Activated naive CD4-positive, alpha-beta T cell treated with anti-CD3 and anti-CD28 coated beads, Interleukin-2, amount 10 ng/mL, durations not matched to agents 7 days and 5 days (primary cell): ENCODE data around the gene UFL1.
"Not testable (repeated sequence)": the region's sequence is repeated elsewhere in the genome, so short reads cannot be mapped to it uniquely, and the experiment has no call there.

Experiments used
- CTCF ChIA-PET: fragments of 350-600 bp; sonication (Branson Sonifier 250); formaldehyde crosslinking; loops from one replicate; lab custom pipeline; 2021; ENCODE audit warnings: antibody characterized with exemption; lab: Charles Lee
- DNase-seq: peaks from one replicate; pipeline ENCODE4 v3.0.0-alpha.2; 2020
- H3K27ac Mint-ChIP-seq: one replicate; pipeline ENCODE4 v1.8.0; 2021; ENCODE audit warnings: mild to moderate bottlenecking, moderate library complexity, mixed read lengths
- H3K27me3 Mint-ChIP-seq: one replicate; pipeline ENCODE4 v1.8.0; 2021; ENCODE audit warnings: mild to moderate bottlenecking, mixed read lengths
- H3K36me3 Mint-ChIP-seq: one replicate; pipeline ENCODE4 v1.8.0; 2021; ENCODE audit warnings: mixed read lengths
- H3K4me1 Mint-ChIP-seq: one replicate; pipeline ENCODE4 v1.8.0; 2021; ENCODE audit warnings: mixed read lengths
- H3K4me3 Mint-ChIP-seq: one replicate; pipeline ENCODE4 v1.8.0; 2021; ENCODE audit warnings: mild to moderate bottlenecking, moderate library complexity, mixed read lengths
- H3K9me3 Mint-ChIP-seq: one replicate; pipeline ENCODE4 v1.8.0; 2021; ENCODE audit warnings: mixed read lengths

UFL1 gene

DNA sequence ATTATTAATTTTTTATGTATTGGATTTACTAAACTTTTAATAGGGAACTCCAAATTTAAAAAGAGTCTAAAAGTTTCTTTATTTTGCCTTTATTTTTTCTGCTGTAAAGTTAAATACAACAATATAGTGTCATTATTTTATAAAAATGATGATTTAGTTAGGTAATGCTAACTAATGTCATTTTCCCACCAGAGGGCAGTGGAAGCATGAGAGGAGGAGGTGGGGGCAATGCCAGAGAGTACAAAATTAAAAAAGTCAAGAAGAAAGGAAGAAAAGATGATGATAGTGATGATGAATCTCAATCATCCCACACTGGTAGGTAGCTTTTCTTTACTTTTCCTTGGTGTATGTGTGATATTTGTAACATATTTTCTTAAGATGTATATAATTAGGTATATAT lies 21.1 kb downstream of the UFL1 start:
- CTCF ChIA-PET = interaction anchor here (1.2 kb wide), 1 partner anchor 10 kb away, joined by 4 read pairs; no protein-coding TSS in a partner anchor
- no peaks in the 10 kb centered on the region for H3K4me1 Mint-ChIP-seq
- no peaks in the 10 kb centered on the region for H3K9me3 Mint-ChIP-seq
- H3K27me3 Mint-ChIP-seq = no peaks in the 10 kb centered on the region
- H3K27ac Mint-ChIP-seq = no peak overlapping the region
- no peak for DNase-seq
- no peak overlapping the region for H3K4me3 Mint-ChIP-seq
- peaks cover 40% of the 10 kb centered on the region for H3K36me3 Mint-ChIP-seq

DNA sequence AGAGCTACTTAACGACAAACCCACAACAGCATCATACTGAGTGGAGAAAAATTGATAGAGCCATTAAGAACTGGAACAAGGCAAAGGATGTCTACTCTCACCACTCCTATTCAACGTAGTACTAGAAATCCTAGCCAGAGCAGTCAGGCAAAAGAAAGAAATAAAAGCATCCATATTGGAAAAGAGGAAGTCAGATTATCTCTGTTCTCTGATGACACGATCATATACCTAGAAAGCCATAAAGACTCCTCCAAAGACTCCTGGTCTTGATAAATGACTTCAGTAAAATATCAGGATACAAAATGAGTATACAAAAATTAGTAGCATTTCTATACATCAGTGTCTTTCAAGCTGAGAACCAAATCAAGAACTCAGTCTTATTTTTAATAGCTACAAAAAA lies 24.3 kb downstream of the UFL1 start:
- Mint-ChIP-seq H3K27ac (no peak overlapping the region), H3K9me3 (no peaks in the 10 kb centered on the region), H3K4me1 (no peaks in the 10 kb centered on the region), H3K27me3 (no peaks in the 10 kb centered on the region), H3K36me3 (peaks cover 42% of the 10 kb centered on the region), H3K4me3 (no peak overlapping the region)
- DNase-seq = no peak
- CTCF ChIA-PET = interaction anchor here (1.1 kb wide), 1 partner anchor 47 kb away, joined by 3 read pairs; no protein-coding TSS in a partner anchor

DNA sequence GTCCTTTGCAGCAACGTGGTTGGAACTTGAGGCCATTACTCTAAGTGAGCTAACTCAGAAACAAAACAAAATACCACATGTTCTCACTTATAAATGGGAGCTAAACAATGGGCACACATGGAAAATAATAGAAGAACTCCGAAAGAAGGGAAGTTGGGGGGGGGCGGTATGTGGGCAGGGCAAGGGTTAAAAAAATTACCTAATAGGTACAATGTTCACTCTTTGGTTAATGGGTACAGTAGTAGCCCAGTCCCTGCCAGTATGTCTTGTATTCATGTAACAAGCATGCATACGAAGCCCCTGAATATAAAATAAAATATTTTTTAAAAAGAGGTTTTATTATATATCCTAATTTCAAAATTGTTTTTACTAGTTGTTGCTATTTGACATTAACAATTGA lies 26.0 kb downstream of the UFL1 start:
- DNase-seq = no peak
- CTCF ChIA-PET = no interaction called here
- Mint-ChIP-seq H3K9me3 (no peaks in the 10 kb centered on the region), H3K4me1 (no peaks in the 10 kb centered on the region), H3K4me3 (no peak overlapping the region), H3K27me3 (no peaks in the 10 kb centered on the region), H3K36me3 (peaks cover 50% of the 10 kb centered on the region), H3K27ac (no peak overlapping the region)

- Mint-ChIP-seq H3K9me3 (no peaks in the 10 kb centered on the region), H3K4me1 (no peaks in the 10 kb centered on the region), H3K27me3 (no peaks in the 10 kb centered on the region), H3K36me3 (peaks cover 46% of the 10 kb centered on the region), H3K27ac (no peak overlapping the region), H3K4me3 (no peak overlapping the region)
- DNase-seq = no peak
- CTCF ChIA-PET = no interaction called here
Measured at GRCh38 chr6:96554558-96554957, 33.0 kb downstream of the UFL1 start.

- Mint-ChIP-seq H3K27me3 (peaks cover 12% of the 10 kb centered on the region), H3K36me3 (peaks cover 13% of the 10 kb centered on the region)
- H3K9me3 Mint-ChIP-seq, CTCF ChIA-PET, H3K4me3 Mint-ChIP-seq, H3K27ac Mint-ChIP-seq, H3K4me1 Mint-ChIP-seq, DNase-seq: not testable (repeated sequence)
Measured at GRCh38 chr6:96559740-96560139, 38.1 kb downstream of the UFL1 start.

DNA sequence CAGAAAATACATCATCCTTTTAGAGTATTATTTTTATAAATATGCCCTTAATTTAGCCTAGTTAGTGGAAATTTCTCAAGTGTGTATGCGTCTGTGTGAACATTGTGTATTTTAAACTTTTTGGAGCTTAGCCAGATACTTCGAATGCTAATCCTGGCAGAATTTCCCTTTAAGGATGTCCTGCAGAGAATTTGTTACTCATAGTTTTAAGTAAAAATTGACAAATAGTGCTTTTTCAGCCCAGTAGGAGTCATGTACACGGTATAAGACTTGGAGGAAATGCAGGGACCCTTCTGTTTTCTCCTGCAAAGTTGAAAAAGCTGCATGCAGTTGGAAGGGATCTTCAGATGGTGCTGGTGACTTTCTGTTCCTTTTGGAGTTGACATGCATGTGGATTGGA lies 41.3 kb downstream of the UFL1 start, which contains the start of gene FHL5:
TSS of gene FHL5 (plus strand) at position 243 of the 400 bp plus-strand sequence. CDS start 40,486 bp downstream, outside the sequence.
- H3K27ac Mint-ChIP-seq = no peak within 1 kb of the TSS
- DNase-seq = no peak
- CTCF ChIA-PET = no interaction called here

DNA sequence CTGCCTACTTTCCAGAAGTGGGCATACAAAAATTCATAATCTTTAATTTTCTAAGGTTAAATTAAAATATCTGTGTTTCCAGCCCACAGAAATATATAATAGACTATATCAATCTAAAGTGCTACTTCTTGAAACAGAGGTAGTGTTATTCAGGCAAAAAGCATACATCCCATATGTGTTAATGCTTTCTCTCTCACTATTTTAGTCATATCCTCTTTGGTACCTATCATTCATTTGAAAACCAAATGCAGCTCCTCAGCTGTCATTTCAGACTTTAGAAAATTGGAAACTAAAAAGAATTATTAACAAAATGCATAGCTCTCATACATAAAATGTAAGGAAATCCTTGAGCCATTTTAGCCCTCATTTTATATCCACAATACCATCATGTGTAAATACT lies 42.2 kb downstream of the UFL1 start:
- H3K4me1 Mint-ChIP-seq = no peaks in the 10 kb centered on the region

More for the DNA sequence above, 41.3 kb downstream of the UFL1 start, which contains the start of gene FHL5:
- Mint-ChIP-seq H3K4me1 (no peaks in the 10 kb centered on the region), H3K36me3 (no peaks in the 10 kb centered on the region), H3K27me3 (peaks cover 12% of the 10 kb centered on the region), H3K4me3 (no peak within 1 kb of the TSS), H3K9me3 (no peaks in the 10 kb centered on the region)

GRCh38 chr6:96570053-96570452 lies 48.4 kb downstream of the UFL1 start:
- Mint-ChIP-seq H3K4me1 (no peaks in the 10 kb centered on the region), H3K9me3 (peaks cover 11% of the 10 kb centered on the region), H3K4me3 (no peak overlapping the region), H3K36me3 (no peaks in the 10 kb centered on the region), H3K27ac (no peak overlapping the region), H3K27me3 (peaks cover 8% of the 10 kb centered on the region)
- no peak for DNase-seq
- CTCF ChIA-PET = no interaction called here

More for the DNA sequence above, 42.2 kb downstream of the UFL1 start:
- CTCF ChIA-PET = no interaction called here
- Mint-ChIP-seq H3K27me3 (peaks cover 12% of the 10 kb centered on the region), H3K4me3 (no peak overlapping the region), H3K27ac (no peak overlapping the region), H3K36me3 (no peaks in the 10 kb centered on the region), H3K9me3 (no peaks in the 10 kb centered on the region)
- DNase-seq = no peak

DNA sequence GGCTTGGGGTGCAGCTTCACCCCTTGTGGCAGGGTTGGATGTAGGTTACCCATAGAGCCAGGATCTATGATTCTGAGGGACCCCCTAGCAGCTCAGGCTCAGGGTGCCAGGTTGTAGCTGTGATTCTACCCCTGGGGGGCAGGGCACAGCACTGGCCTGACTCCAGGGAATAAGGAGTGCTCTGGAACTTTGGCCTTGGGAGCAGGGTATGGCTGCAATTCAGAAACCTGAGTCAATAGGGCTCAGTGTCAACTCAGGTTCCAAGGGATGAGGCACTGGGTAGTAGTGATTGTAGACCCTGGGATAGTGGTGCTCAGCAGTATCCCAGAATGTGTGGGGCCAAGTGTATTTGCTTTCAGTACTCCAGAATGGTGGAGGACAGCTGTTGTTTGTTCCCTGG lies 49.9 kb downstream of the UFL1 start:
- peaks cover 8% of the 10 kb centered on the region for H3K27me3 Mint-ChIP-seq
- peaks cover 11% of the 10 kb centered on the region for H3K9me3 Mint-ChIP-seq

DNA sequence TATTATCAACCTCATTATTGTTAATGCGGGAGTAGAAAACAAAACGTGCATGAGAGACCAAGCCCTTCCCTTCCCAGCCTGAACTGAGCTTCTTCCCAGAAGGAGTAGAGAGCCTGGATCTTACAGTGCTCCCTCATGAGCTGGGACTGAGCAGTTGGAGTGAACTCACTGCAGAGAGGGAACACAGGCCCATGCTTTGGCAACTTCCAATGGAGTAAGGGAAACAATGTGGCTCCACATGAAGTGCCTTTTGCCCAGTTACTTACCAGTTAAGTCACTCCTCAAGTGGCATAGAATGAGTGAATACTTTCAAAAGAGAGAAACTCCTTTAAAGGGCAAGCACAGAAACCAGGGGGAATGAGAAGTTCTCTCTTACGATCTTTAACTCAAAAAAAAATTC lies 53.8 kb downstream of the UFL1 start:
- Mint-ChIP-seq H3K36me3 (no peaks in the 10 kb centered on the region), H3K4me1 (no peaks in the 10 kb centered on the region), H3K9me3 (peaks cover 5% of the 10 kb centered on the region), H3K27me3 (peaks cover 8% of the 10 kb centered on the region), H3K4me3 (no peak overlapping the region), H3K27ac (no peak overlapping the region)
- DNase-seq = no peak
- CTCF ChIA-PET = no interaction called here

More for the DNA sequence above, 49.9 kb downstream of the UFL1 start:
- H3K4me1 Mint-ChIP-seq = no peaks in the 10 kb centered on the region
- H3K27ac Mint-ChIP-seq = no peak overlapping the region
- no peaks in the 10 kb centered on the region for H3K36me3 Mint-ChIP-seq
- no peak for DNase-seq
- no peak overlapping the region for H3K4me3 Mint-ChIP-seq
- CTCF ChIA-PET = no interaction called here

DNA sequence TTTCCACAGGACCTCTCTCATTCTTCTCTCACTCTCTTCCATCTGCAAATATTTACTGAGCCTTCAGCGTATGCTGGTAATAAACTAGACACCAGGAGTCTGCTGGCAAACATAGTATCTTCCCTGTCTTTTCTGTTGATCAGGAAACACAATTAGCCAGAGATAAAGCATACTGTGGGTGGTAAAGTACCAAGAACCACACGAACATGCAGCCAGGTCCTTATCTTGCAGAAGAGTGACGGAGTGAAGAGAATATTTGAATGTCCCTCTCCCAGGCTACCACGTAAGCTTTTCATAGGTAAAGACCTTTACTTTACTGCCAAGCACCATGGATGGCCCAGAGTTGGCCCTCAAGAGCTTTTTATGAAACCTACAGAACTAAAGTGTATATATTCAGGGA lies 54.6 kb downstream of the UFL1 start:
- no peak for DNase-seq
- H3K27me3 Mint-ChIP-seq = peaks cover 8% of the 10 kb centered on the region
- no peak overlapping the region for H3K4me3 Mint-ChIP-seq
- H3K9me3 Mint-ChIP-seq = peaks cover 2% of the 10 kb centered on the region
- no peaks in the 10 kb centered on the region for H3K36me3 Mint-ChIP-seq
- CTCF ChIA-PET = no interaction called here
- no peaks in the 10 kb centered on the region for H3K4me1 Mint-ChIP-seq
- H3K27ac Mint-ChIP-seq = no peak overlapping the region

GRCh38 chr6:96582021-96582420 lies 60.4 kb downstream of the UFL1 start:
- H3K9me3 Mint-ChIP-seq = no peaks in the 10 kb centered on the region
- no peak for DNase-seq
- CTCF ChIA-PET = no interaction called here
- no peak overlapping the region for H3K4me3 Mint-ChIP-seq
- H3K4me1 Mint-ChIP-seq = no peaks in the 10 kb centered on the region
- H3K36me3 Mint-ChIP-seq = no peaks in the 10 kb centered on the region
- no peak overlapping the region for H3K27ac Mint-ChIP-seq
- H3K27me3 Mint-ChIP-seq = peaks cover 4% of the 10 kb centered on the region

DNA sequence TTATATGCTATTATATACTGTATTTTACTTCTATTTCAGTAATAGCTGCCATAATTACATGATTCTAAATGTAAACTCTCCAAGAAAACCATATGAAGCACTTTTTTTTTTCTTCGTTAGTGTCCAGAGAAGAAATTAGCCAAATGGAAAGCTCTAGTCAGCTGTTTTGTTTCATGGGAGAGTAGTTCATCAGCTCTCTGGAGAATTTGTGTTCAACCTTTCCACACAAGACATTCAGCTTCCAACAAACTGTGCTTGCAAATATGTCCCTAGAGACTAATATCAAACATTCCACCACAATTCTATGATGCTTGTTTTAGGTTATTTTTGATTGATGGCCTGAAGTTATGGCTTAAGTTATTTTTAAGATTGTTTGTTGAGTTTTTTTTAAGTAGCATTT lies 60.8 kb downstream of the UFL1 start:
- Mint-ChIP-seq H3K27ac (no peak overlapping the region), H3K4me1 (no peaks in the 10 kb centered on the region), H3K27me3 (peaks cover 4% of the 10 kb centered on the region), H3K4me3 (no peak overlapping the region), H3K9me3 (no peaks in the 10 kb centered on the region), H3K36me3 (no peaks in the 10 kb centered on the region)
- CTCF ChIA-PET = no interaction called here
- no peak for DNase-seq

DNA sequence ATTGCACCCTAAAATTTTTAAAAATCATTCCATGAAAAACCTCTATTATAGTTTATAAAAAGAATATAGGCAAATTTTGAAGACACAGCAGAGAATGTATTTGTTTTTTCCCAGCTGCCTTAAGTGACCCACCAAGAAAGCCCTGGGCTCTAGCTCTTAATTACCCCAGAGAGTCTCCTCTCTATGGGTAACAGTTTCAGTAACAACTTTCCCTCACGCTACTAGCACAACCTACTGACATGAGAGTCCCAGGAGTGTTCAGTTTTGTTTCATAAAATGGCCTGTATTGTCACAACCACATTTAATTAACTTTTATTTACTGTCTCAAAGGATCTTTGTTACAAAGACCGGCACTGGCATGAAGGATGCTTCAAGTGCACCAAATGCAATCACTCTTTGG lies 82.8 kb downstream of the UFL1 start:
- H3K4me1 Mint-ChIP-seq = no peaks in the 10 kb centered on the region
- H3K27me3 Mint-ChIP-seq = no peaks in the 10 kb centered on the region
- no peak overlapping the region for H3K27ac Mint-ChIP-seq
- H3K9me3 Mint-ChIP-seq = no peaks in the 10 kb centered on the region
- H3K36me3 Mint-ChIP-seq = no peaks in the 10 kb centered on the region
- CTCF ChIA-PET = no interaction called here
- DNase-seq = no peak
- H3K4me3 Mint-ChIP-seq = no peak overlapping the region
